Fibroblast of skin of right biceps (primary cell): ENCODE results near the gene PRODH.
"Not testable (repeated sequence)": the region's sequence is repeated elsewhere in the genome, so short reads cannot be mapped to it uniquely, and the experiment has no call there.

Experiments
- DNase-seq: peaks from one replicate; pipeline ENCODE4 v3.0.0-alpha.2; 2013

PRODH gene

GRCh38 chr22:18896037-18896657 lies 39.9 kb downstream of the PRODH start:
- DNase-seq: not testable (repeated sequence)

GRCh38 chr22:18893775-18894174 lies 42.3 kb downstream of the PRODH start:
- DNase-seq: not testable (repeated sequence)

- not testable (repeated sequence) for DNase-seq
These were observed 45.4 kb downstream of the PRODH start for GRCh38 chr22:18890510-18891192.

GRCh38 chr22:18888115-18888514 lies 48.0 kb downstream of the PRODH start:
- DNase-seq: no peak

GRCh38 chr22:18884465-18884864 lies 51.6 kb downstream of the PRODH start:
- DNase-seq: not testable (repeated sequence)

GRCh38 chr22:18881260-18881659 lies 54.8 kb downstream of the PRODH start:
- DNase-seq: not testable (repeated sequence)
